K562 (cell line): ENCODE data around the gene FGFR1OP2. TPM values are rescaled to one million over a fixed set of nuclear protein-coding genes. Genes with fewer than 3 reads are reported as not detected.

ENCODE experiments used
- ATAC-seq: fragments of 200-7000 bp; cut with Tn5 transposase; 3 replicates; pipeline ENCODE4 v1.9.1; 2020; ENCODE audit warnings: moderate library complexity
- BruUV-seq: library from RNA; stranded (reverse); fragments of 400-500 nt; replicated peaks from 2 replicates; lab custom pipeline; 2021; lab: Mats Ljungman, UMichigan
- CTCF ChIA-PET: fragments of 300-600 bp; formaldehyde crosslinking; extraction: SDS; loops from one replicate; lab custom pipeline; 2021; ENCODE audit warnings: low intra/inter-chr PET ratio; lab: Yijun Ruan, JAX
- POLR2A ChIA-PET: fragments of 300-600, 350-650 bp; sonication (Branson Sonifier 250); formaldehyde crosslinking; extraction: SDS; loops from one replicate; lab custom pipeline; 2021; ENCODE audit warnings: antibody characterized with exemption, inconsistent platforms; lab: Yijun Ruan, JAX
- DNase-seq, 4 experiments: peaks; one replicate each; pipeline versions ENCODE4 v3.0.0 to v3.0.0-alpha.2; 2011 to 2018; ENCODE audit warnings: low spot score in 3 of 4, mixed read lengths in 3 of 4; ENCODE audit errors: extremely low read depth in 1 of 4
- FAIRE-seq: peaks from 2 replicates; lab custom pipeline; 2011; peaks lifted over from hg19 to GRCh38; lab: Jason Lieb, UNC
- H2AFZ ChIP-seq: 2 replicates; pipeline ENCODE4 v1.6.0; 2011; ENCODE audit warnings: low read depth, low read length, control low read depth, inconsistent platforms
- H3K27ac ChIP-seq: fragments of 200-600 bp; 3 replicates; pipeline ENCODE4 v1.8.0; 2011; ENCODE audit warnings: low read depth, mild to moderate bottlenecking, control low read depth, inconsistent platforms, low read length, moderate library complexity, mixed read lengths; ENCODE audit errors: extremely low read depth
- H3K27me3 ChIP-seq, 2 experiments: fragments of 300-600 bp in 1 of 2; 2 replicates in 1 of 2; 3 replicates in 1 of 2; pipeline versions ENCODE4 v1.6.0 to v1.8.0; 2011; ENCODE audit warnings: inconsistent platforms in 2 of 2, low read length in 2 of 2, mild to moderate bottlenecking in 1 of 2, mixed read lengths in 1 of 2, moderate library complexity in 1 of 2; ENCODE audit not compliant: control insufficient read depth in 2 of 2, insufficient read depth in 2 of 2
- H3K36me3 ChIP-seq: fragments of 300-600 bp; 3 replicates; pipeline ENCODE4 v1.8.0; 2011; ENCODE audit warnings: mild to moderate bottlenecking, low read length, inconsistent platforms; ENCODE audit not compliant: control insufficient read depth, insufficient read depth
- H3K4me1 ChIP-seq, 2 experiments: fragments of 200-600 bp in 1 of 2; replicated peaks in 1 of 2; 2 replicates in 1 of 2; 3 replicates in 1 of 2; pipeline versions ENCODE4 v1.5.1 to v1.8.0; 2011; ENCODE audit warnings: inconsistent platforms in 2 of 2, low read length in 2 of 2, mild to moderate bottlenecking in 1 of 2, mixed read lengths in 1 of 2, moderate library complexity in 1 of 2; ENCODE audit not compliant: control insufficient read depth in 2 of 2, insufficient read depth in 2 of 2
- H3K4me2 ChIP-seq: 2 replicates; pipeline ENCODE4 v1.6.1; 2011; ENCODE audit warnings: low read length, control low read depth, inconsistent platforms, mixed read lengths; ENCODE audit not compliant: insufficient read depth
- H3K4me3 ChIP-seq: fragments of 200-600 bp; sonication (generic), shearing (Covaris generic); 2 replicates; pipeline ENCODE4 v1.5.1; 2016; ENCODE audit warnings: control low read depth, inconsistent platforms
- H3K79me2 ChIP-seq: fragments of 200-600 bp; 3 replicates; pipeline ENCODE4 v1.8.0; 2011; ENCODE audit warnings: low read length, inconsistent platforms; ENCODE audit not compliant: control insufficient read depth, insufficient read depth
- H3K9ac ChIP-seq, 2 experiments: 2 replicates each; pipeline versions ENCODE4 v1.6.0 to v1.6.1; 2011; ENCODE audit warnings: low read depth in 2 of 2, low read length in 2 of 2, control low read depth in 1 of 2, inconsistent platforms in 1 of 2, mild to moderate bottlenecking in 1 of 2, mixed read lengths in 1 of 2; ENCODE audit not compliant: insufficient read depth in 1 of 2
- H3K9me1 ChIP-seq: one replicate; pipeline ENCODE4 v1.6.0; 2011; ENCODE audit warnings: inconsistent platforms, mild to moderate bottlenecking, low read length, moderate library complexity; ENCODE audit not compliant: control insufficient read depth, insufficient read depth
- H3K9me3 ChIP-seq: replicated peaks from 2 replicates; pipeline ENCODE4 v1.5.1; 2011; ENCODE audit warnings: low read depth, low read length, inconsistent platforms; ENCODE audit not compliant: control insufficient read depth, insufficient read depth
- H4K20me1 ChIP-seq: replicated peaks from 2 replicates; pipeline ENCODE4 v1.6.1; 2011; ENCODE audit warnings: low read length, inconsistent platforms, mixed read lengths; ENCODE audit not compliant: control insufficient read depth, insufficient read depth
- HMG20A ChIP-seq: fragments of 450-650 bp; formaldehyde crosslinking; conservative IDR thresholded peaks from 2 replicates; pipeline ENCODE4 v1.4.0; 2020; ENCODE audit warnings: mild to moderate bottlenecking, mixed read lengths
- NR2C1 ChIP-seq, 2 experiments: fragments of 450-650 bp; IDR thresholded peaks; 2 replicates each; pipeline ENCODE4 v1.6.1; 2017; ENCODE audit warnings: mild to moderate bottlenecking in 2 of 2, antibody characterized with exemption in 1 of 2, inconsistent platforms in 1 of 2, missing compliant biosample characterization in 1 of 2, missing genetic modification characterization in 1 of 2
- PBX2 ChIP-seq, 2 experiments: IDR thresholded peaks in 1 of 2; conservative IDR thresholded peaks in 1 of 2; 2 replicates each; pipeline ENCODE4 v1.6.1; 2016; ENCODE audit warnings: low read depth in 2 of 2, mild to moderate bottlenecking in 1 of 2, missing compliant biosample characterization in 1 of 2, missing genetic modification characterization in 1 of 2, moderate library complexity in 1 of 2
- SRSF3 ChIP-seq: fragments of 200-400 bp; formaldehyde crosslinking; IDR thresholded peaks from 2 replicates; pipeline ENCODE4 v1.6.1; 2016; ENCODE audit warnings: mild to moderate bottlenecking, low read length, moderate library complexity; ENCODE audit not compliant: insufficient read depth
- TAL1 ChIP-seq: fragments of 450-650 bp; IDR thresholded peaks from 2 replicates; pipeline ENCODE4 v1.6.1; 2016; ENCODE audit warnings: mild to moderate bottlenecking
- ZFP91 ChIP-seq: sonication (generic); formaldehyde crosslinking; IDR thresholded peaks from 2 replicates; pipeline ENCODE4 v1.8.0; 2022; ENCODE audit warnings: mild to moderate bottlenecking, missing genetic modification reagents
- ZNF436 ChIP-seq: fragments of 250-450, 450-650 bp; sonication (Bioruptor Pico); formaldehyde crosslinking; IDR thresholded peaks from 2 replicates; pipeline ENCODE4 v1.7.0; 2020; ENCODE audit warnings: mild to moderate bottlenecking
- whole genome bisulfite sequencing: fragments of 100-300 bp; shearing (Covaris generic); methylation state at CpG from one replicate; pipeline ENCODE4 v1.1.6; 2016; ENCODE audit warnings: low coverage, mixed read lengths; ENCODE audit not compliant: insufficient coverage; ENCODE audit errors: missing lambda C conversion rate; 5-methylcytosine and 5-hydroxymethylcytosine counted together
- in situ Hi-C: fragments of 300-500 bp; cut with MboI; formaldehyde crosslinking; loops from 4 replicates; pipeline ENCODE4 v1.15.0; 2018; ENCODE audit warnings: inconsistent platforms, mixed read lengths
- intact Hi-C: fragments of 100-400 bp; cut with micrococcal nuclease; formaldehyde crosslinking; loops from 2 replicates; pipeline ENCODE4 v1.14.2; 2022
- polyA plus RNA-seq, 8 experiments: library from polyadenylated mRNA; depleted of rRNA in 4 of 8; stranded (reverse) in 5 of 8; unstranded in 3 of 8; fragments of >200 nt; fragmentation: Nextera tagmentation in 2 of 8; fragmentation: Illumina TruSeq in 1 of 8; extraction: Ambion mirVana in 2 of 8; extraction: Trizol in 1 of 8; gene quantifications; 2 replicates each; pipeline versions ENCODE4 v1.2.1 to v1.2.3, GENCODE V29; 2011 to 2014; ENCODE audit warnings: inconsistent platforms in 1 of 8, missing spikeins in 1 of 8
- total RNA-seq, 7 experiments: library from RNA; depleted of rRNA in 6 of 7; stranded (reverse); fragments of >200 nt in 6 of 7; fragmentation: Illumina TruSeq in 2 of 7; extraction: Trizol in 2 of 7; gene quantifications; 2 replicates each; pipeline versions ENCODE4 v1.2.1 to v1.2.3, GENCODE V29; 2011 to 2021; ENCODE audit warnings: low replicate concordance in 1 of 7

Gene FGFR1OP2
- total and polyA plus RNA-seq, 9 of the 15 experiments (the other 6 are each of a cell fraction or from before 2014, with no cell fraction given): 31.6 to 49.0 (median 37.1) TPM

DNA sequence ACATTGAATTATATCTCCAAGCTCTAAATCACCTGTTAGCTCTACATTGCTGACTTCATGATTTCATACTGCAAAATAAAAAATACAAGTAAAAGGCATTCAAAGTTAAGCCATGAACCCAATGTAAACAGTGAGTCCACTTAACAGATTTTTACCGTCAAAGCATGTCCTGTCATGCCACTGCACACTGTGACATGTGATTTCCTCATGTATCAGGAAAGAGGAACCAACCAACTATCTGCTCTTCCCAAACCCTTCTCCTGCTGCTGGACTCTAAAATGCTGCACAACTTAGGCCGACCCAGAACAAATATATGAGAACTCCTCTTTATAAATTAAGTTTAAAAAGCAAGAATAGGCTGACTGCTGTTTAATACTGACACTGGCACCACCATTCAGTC, 38.4 kb downstream of the FGFR1OP2 start:
- ChIA-PET CTCF (no interaction called here), POLR2A (interaction anchor here (0.8 to 1.4 kb wide), 3 partner anchors 8 to 74 kb away, joined by 3 read pairs; no protein-coding TSS in a partner anchor)
- Histone ChIP-seq H3K27ac (no peak overlapping the region), H3K9me3 (no peaks in the 10 kb centered on the region), H2AFZ (no peak overlapping the region), H3K27me3 (no peaks in the 10 kb centered on the region), H3K79me2 (no peaks in the 10 kb centered on the region), H3K4me1 (no peaks in the 10 kb centered on the region), H3K36me3 (peaks cover 22% of the 10 kb centered on the region; the same call in 2 of the 3 replicates), H3K9me1 (no peaks in the 10 kb centered on the region), H4K20me1 (no peaks in the 10 kb centered on the region), H3K9ac (no peak overlapping the region), H3K4me3 (no peak overlapping the region), H3K4me2 (no peak overlapping the region)
- no TSS peak for BruUV-seq
- FAIRE-seq (no peak), ATAC-seq (no peak), DNase-seq (no peak)
- intact Hi-C loops: no loop called here
- WGBS: 56% methylated on average over 2 of the region's 2 CpGs
- in situ Hi-C loops: no loop called here
- no peak for TF ChIP-seq NR2C1 (IDR thresholded peaks at IDR 0.05)
- no peak for TF ChIP-seq NR2C1 (tag; IDR thresholded peaks at IDR 0.05)
- no peak for TF ChIP-seq ZFP91 (CRISPR knock-in tag)
- TF ChIP-seq TAL1: no peak
- TF ChIP-seq ZNF436 (CRISPR knock-in tag): no peak
- TF ChIP-seq HMG20A (CRISPR knock-in tag): no peak
- no peak for TF ChIP-seq SRSF3
- TF ChIP-seq PBX2 (CRISPR knock-in tag; IDR thresholded peaks at IDR 0.05; ENCODE audit: low read depth): no peak
- TF ChIP-seq PBX2 (tag; conservative IDR thresholded peaks at IDR 0.05; ENCODE audit: low read depth): no peak
